Smooth muscle cell (in vitro differentiated cells): ENCODE measurements around the gene RFC2. TPM values are rescaled to one million over a fixed set of nuclear protein-coding genes. Genes with fewer than 3 reads are reported as not detected.
A peak's percentile ranks its signal among the peaks of the same experiment; 100 is the strongest.

Source experiments
- DNase-seq: peaks from one replicate; lab custom pipeline; 2025; ENCODE audit not compliant: unreplicated experiment; lab: John Stamatoyannopoulos, UW
- H2AFZ ChIP-seq: fragments of 200-600 bp; sonication (generic); 2 replicates; pipeline ENCODE4 v1.6.0; 2016; ENCODE audit warnings: antibody characterized with exemption, low read depth, mild to moderate bottlenecking
- H3F3A ChIP-seq: fragments of 200-600 bp; sonication (generic); 2 replicates; pipeline ENCODE4 v1.6.0; 2017; ENCODE audit warnings: antibody characterized with exemption, low read depth
- H3K27ac ChIP-seq: fragments of 200-600 bp; sonication (generic); 2 replicates; pipeline ENCODE4 v1.5.1; 2016; ENCODE audit warnings: low read depth, mild to moderate bottlenecking
- H3K27me3 ChIP-seq: fragments of 200-600 bp; sonication (generic); 2 replicates; pipeline ENCODE4 v1.6.1; 2016; ENCODE audit warnings: low read depth, mild to moderate bottlenecking
- H3K36me3 ChIP-seq: fragments of 200-600 bp; sonication (generic); 2 replicates; pipeline ENCODE4 v1.5.1; 2016; ENCODE audit warnings: low read depth
- H3K4me1 ChIP-seq: fragments of 200-600 bp; sonication (generic); 2 replicates; pipeline ENCODE4 v1.5.1; 2016; ENCODE audit warnings: low read depth
- H3K4me2 ChIP-seq: fragments of 200-600 bp; sonication (generic); 2 replicates; pipeline ENCODE4 v1.6.0; 2016; ENCODE audit warnings: mild to moderate bottlenecking
- H3K4me3 ChIP-seq: fragments of 200-600 bp; sonication (generic); 2 replicates; pipeline ENCODE4 v1.5.1; 2016; ENCODE audit warnings: mild to moderate bottlenecking
- H3K79me2 ChIP-seq: fragments of 200-600 bp; sonication (generic); 2 replicates; pipeline ENCODE4 v1.6.0; 2016; ENCODE audit warnings: low read depth, mild to moderate bottlenecking
- H3K9ac ChIP-seq: fragments of 200-600 bp; sonication (generic); 2 replicates; pipeline ENCODE4 v1.6.0; 2016; ENCODE audit warnings: low read depth
- H3K9me3 ChIP-seq: fragments of 200-600 bp; sonication (generic); replicated peaks from 2 replicates; pipeline ENCODE4 v1.5.1; 2016; ENCODE audit warnings: low read depth
- H4K20me1 ChIP-seq: fragments of 200-600 bp; sonication (generic); 2 replicates; pipeline ENCODE4 v1.6.0; 2016; ENCODE audit warnings: low read depth
- WGBS: methylation state at CpG from one replicate; pipeline ENCODE4 v1.1.7; 2016; ENCODE audit warnings: low lambda C conversion rate; 5-methylcytosine and 5-hydroxymethylcytosine counted together
- microRNA counts: library from miRNA; unstranded; fragments of <30 nt; microRNA quantifications from one replicate; lab custom pipeline; 2016
- microRNA-seq: library from miRNA; unstranded; fragments of <30 nt; microRNA quantifications from one replicate; pipeline ENCODE4, GENCODE V29; 2016; ENCODE audit warnings: borderline number of aligned reads
- polyA plus RNA-seq: library from polyadenylated mRNA; unstranded; fragments of >200 nt; fragmentation: Nextera tagmentation; extraction: Ambion mirVana; gene quantifications from 2 replicates; pipeline ENCODE4 v1.2.1, GENCODE V29; 2016
- small RNA-seq: library from RNA; depleted of rRNA; stranded (forward); fragments of <200 nt; gene quantifications from one replicate; pipeline ENCODE3, GENCODE V24; 2014
- total RNA-seq: library from RNA; depleted of rRNA; stranded (reverse); fragments of >200 nt; gene quantifications from 2 replicates; pipeline ENCODE4 v1.2.3, GENCODE V29; 2014
- TF ChIP-seq, protein P1 (sequence below): fragments of 200-600 bp; sonication (generic); IDR thresholded peaks from 2 replicates; pipeline ENCODE4 v1.5.1; 2017; ENCODE audit warnings: borderline replicate concordance, mild to moderate bottlenecking, antibody characterized with exemption; ENCODE audit not compliant: insufficient read depth, poor library complexity, severe bottlenecking

RFC2 gene
- total and polyA plus RNA-seq, 2 experiments from 2014 or later = 28.9 to 29.4 TPM

DNA sequence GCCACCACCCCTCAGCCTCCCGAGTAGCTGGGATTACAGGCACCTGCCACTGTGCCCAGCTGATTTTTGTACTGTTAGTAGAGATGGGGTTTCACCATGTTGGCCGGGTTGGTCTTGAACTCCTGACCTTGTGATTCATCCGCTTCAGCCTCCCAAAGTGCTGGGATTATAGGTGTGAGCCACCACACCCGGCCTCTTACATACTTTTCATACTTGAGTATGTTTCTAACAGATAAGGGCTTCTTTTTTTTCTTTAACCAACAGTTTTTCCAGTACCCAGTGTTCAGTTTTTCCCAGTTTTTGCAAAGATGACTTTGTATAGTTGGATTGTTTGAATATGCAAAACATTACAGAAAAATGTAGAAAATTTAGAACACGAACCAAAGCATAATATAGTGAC is 72.4 kb downstream of the RFC2 start:
- no peak overlapping the region for H3K4me3 ChIP-seq
- H3K27ac ChIP-seq = no peak overlapping the region
- no peak for DNase-seq
- peaks cover 4% of the 10 kb centered on the region for H3K4me1 ChIP-seq
- no peak overlapping the region for H3K4me2 ChIP-seq
- peaks cover 100% of the 10 kb centered on the region for H3K79me2 ChIP-seq
- H3K9me3 ChIP-seq = no peaks in the 10 kb centered on the region
- TF ChIP-seq, protein P1, sequence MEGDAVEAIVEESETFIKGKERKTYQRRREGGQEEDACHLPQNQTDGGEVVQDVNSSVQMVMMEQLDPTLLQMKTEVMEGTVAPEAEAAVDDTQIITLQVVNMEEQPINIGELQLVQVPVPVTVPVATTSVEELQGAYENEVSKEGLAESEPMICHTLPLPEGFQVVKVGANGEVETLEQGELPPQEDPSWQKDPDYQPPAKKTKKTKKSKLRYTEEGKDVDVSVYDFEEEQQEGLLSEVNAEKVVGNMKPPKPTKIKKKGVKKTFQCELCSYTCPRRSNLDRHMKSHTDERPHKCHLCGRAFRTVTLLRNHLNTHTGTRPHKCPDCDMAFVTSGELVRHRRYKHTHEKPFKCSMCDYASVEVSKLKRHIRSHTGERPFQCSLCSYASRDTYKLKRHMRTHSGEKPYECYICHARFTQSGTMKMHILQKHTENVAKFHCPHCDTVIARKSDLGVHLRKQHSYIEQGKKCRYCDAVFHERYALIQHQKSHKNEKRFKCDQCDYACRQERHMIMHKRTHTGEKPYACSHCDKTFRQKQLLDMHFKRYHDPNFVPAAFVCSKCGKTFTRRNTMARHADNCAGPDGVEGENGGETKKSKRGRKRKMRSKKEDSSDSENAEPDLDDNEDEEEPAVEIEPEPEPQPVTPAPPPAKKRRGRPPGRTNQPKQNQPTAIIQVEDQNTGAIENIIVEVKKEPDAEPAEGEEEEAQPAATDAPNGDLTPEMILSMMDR = no peak
- H4K20me1 ChIP-seq = peaks cover 100% of the 10 kb centered on the region
- no peaks in the 10 kb centered on the region for H3K27me3 ChIP-seq
- peaks cover 12% of the 10 kb centered on the region for H3F3A ChIP-seq
- H3K36me3 ChIP-seq = no peaks in the 10 kb centered on the region
- H2AFZ ChIP-seq = no peak overlapping the region
- H3K9ac ChIP-seq = no peak overlapping the region
- 65% methylated on average over 5 of the region's 5 CpGs for WGBS

MicroRNAs within 50 kb of the gene (microRNA counts, 767-probe panel; counts per million panel counts)
- microRNA hsa-miR-590-3p (lab: Ali Mortazavi, UCI) = 183 counts per million
- microRNA hsa-miR-590-5p (lab: Ali Mortazavi, UCI) = 183 counts per million

Small RNAs within 50 kb of the gene (microRNA-seq; reads per million reads assigned to microRNA genes)
- gene MIR590 = 372 reads per million, percentile 72 among the genes with 10 or more reads in this experiment

Small RNAs within 50 kb of the gene (small RNA-seq; reads per million reads assigned to genes)
- 0.47 reads per million, percentile 16 among the genes with 10 or more reads in this experiment for gene MIR590

Other genes with a start within 250 kb of the RFC2 start
- 0.13 and 1.1 TPM in 2 replicates for gene ELN, start 226.2 kb downstream of the RFC2 start, total RNA-seq
- gene ELN, start 226.2 kb downstream of the RFC2 start, polyA plus RNA-seq = 0.21 TPM in 1 of 2 replicates, not detected in the other
- gene LIMK1, start 170.6 kb downstream of the RFC2 start, total RNA-seq = 22.9 and 29.2 TPM in 2 replicates
- gene LIMK1, start 170.6 kb downstream of the RFC2 start, polyA plus RNA-seq = 23.6 and 27.9 TPM in 2 replicates
- gene EIF4H, start 80.0 kb downstream of the RFC2 start, total RNA-seq = 168 and 198 TPM in 2 replicates
- 222 and 241 TPM in 2 replicates for gene EIF4H, start 80.0 kb downstream of the RFC2 start, polyA plus RNA-seq
- 0.54 TPM in 1 of 2 replicates, not detected in the other for gene LAT2, start 44.4 kb downstream of the RFC2 start, total RNA-seq
- 0.39 TPM in 1 of 2 replicates, not detected in the other for gene LAT2, start 44.4 kb downstream of the RFC2 start, polyA plus RNA-seq
- gene CLIP2, start 35.0 kb upstream of the RFC2 start, total RNA-seq = 12.1 and 19.4 TPM in 2 replicates
- 15.6 and 23.3 TPM in 2 replicates for gene CLIP2, start 35.0 kb upstream of the RFC2 start, polyA plus RNA-seq
- 18.3 and 20.0 TPM in 2 replicates for gene GTF2IRD1, start 199.5 kb upstream of the RFC2 start, total RNA-seq
- 38.5 and 41.5 TPM in 2 replicates for gene GTF2IRD1, start 199.5 kb upstream of the RFC2 start, polyA plus RNA-seq